Sigmoid colon (tissue), 7 donors: Measurements from ENCODE around the gene GPR151. TPM values are rescaled to one million over a fixed set of nuclear protein-coding genes. Genes with fewer than 3 reads are reported as not detected.

Experiments used
- DNase-seq: peaks from one replicate; pipeline ENCODE4 v3.0.0-alpha.2; 2019
- H3K27ac ChIP-seq, 4 donors: fragments of 200-600 bp; sonication (generic); one replicate each; pipeline ENCODE4 v1.5.1; 2016 to 2019; ENCODE audit warnings: mild to moderate bottlenecking in 1 of 4
- H3K27me3 ChIP-seq, 3 donors: fragments of 200-600 bp; sonication (generic); one replicate each; pipeline ENCODE4 v1.5.1; 2019; ENCODE audit warnings: mild to moderate bottlenecking in 1 of 3
- H3K36me3 ChIP-seq, 4 donors: fragments of 200-600 bp; sonication (generic); one replicate each; pipeline ENCODE4 v1.5.1; 2016 to 2019
- H3K4me1 ChIP-seq, 4 donors: fragments of 200-600 bp; sonication (generic); one replicate each; pipeline ENCODE4 v1.5.1; 2017 to 2019
- H3K4me3 ChIP-seq, 4 donors: fragments of 200-600 bp; sonication (generic); one replicate each; pipeline ENCODE4 v1.5.1; 2017 to 2019; ENCODE audit warnings: mild to moderate bottlenecking in 2 of 4, moderate library complexity in 1 of 4
- H3K9me3 ChIP-seq, 4 donors: fragments of 200-600 bp in 3 of 4; sonication (generic) in 3 of 4; one replicate each; pipeline versions ENCODE4 v1.5.1 to v1.6.1; 2013 to 2019
- CTCF ChIP-seq, 4 experiments: fragments of 450-650 bp in 3 of 4; fragments of 200-600 bp in 1 of 4; IDR thresholded peaks; one replicate each; pipeline ENCODE4 v1.5.1; 2016 to 2019; ENCODE audit warnings: antibody characterized with exemption in 4 of 4, mild to moderate bottlenecking in 3 of 4, moderate library complexity in 2 of 4
- EP300 ChIP-seq, 4 donors: sonication (generic); formaldehyde crosslinking; IDR thresholded peaks; one replicate each; pipeline ENCODE4 v1.6.1; 2017; ENCODE audit warnings: antibody characterized with exemption in 4 of 4
- POLR2A ChIP-seq, 2 donors: fragments of 450-650 bp; IDR thresholded peaks; one replicate each; pipeline ENCODE4 v1.6.1; 2016; ENCODE audit warnings: antibody characterized with exemption in 2 of 2, mild to moderate bottlenecking in 2 of 2, moderate library complexity in 2 of 2
- POLR2AphosphoS5 ChIP-seq, 4 donors: sonication (generic); formaldehyde crosslinking; IDR thresholded peaks; one replicate each; pipeline ENCODE4 v1.6.1; 2017; ENCODE audit warnings: antibody characterized with exemption in 4 of 4
- WGBS, 2 donors: extraction: QIAGEN DNeasy Blood & Tissue Kit; methylation state at CpG; one replicate each; pipeline ENCODE4 v1.1.7; 2013; 5-methylcytosine and 5-hydroxymethylcytosine counted together
- intact Hi-C: fragments of 100-400 bp; cut with DNase I; formaldehyde crosslinking; loops from one replicate; pipeline ENCODE4 v1.15.1; 2023
- polyA plus RNA-seq, 3 donors: library from polyadenylated mRNA; stranded (reverse); fragments of 200-250 nt; gene quantifications; one replicate each; pipeline ENCODE4 v1.2.3, GENCODE V29; 2013
- total RNA-seq, 4 donors: library from RNA; depleted of rRNA; stranded (reverse); fragments of >200 nt; gene quantifications; one replicate each; pipeline ENCODE4 v1.1.0, GENCODE V29; 2016
- donor health status: healthy with polysubstance abuse.
- donor health status: Bipolar disorder and iron deficiency.
- donor health status: healthy.

The GPR151 gene
- total and polyA plus RNA-seq, 7 donors = not detected

GRCh38 chr5:146527785-146528184, 11.8 kb upstream of the GPR151 start:
- TF ChIP-seq POLR2AphosphoS5 (IDR thresholded peaks at IDR 0.05) (no peak), EP300 (IDR thresholded peaks at IDR 0.05) (no peak), POLR2A (IDR thresholded peaks at IDR 0.05) (no peak)
- H3K4me3 ChIP-seq = no peak overlapping the region
- 64 to 85% methylated on average over 3 of the region's 3 CpGs for WGBS, 2 donors
- H3K4me1 ChIP-seq = no peaks in the 10 kb centered on the region
- H3K27ac ChIP-seq = no peak overlapping the region
- no peaks in the 10 kb centered on the region for H3K36me3 ChIP-seq
- no peak for DNase-seq
- intact Hi-C loops = no loop called here
- H3K9me3 ChIP-seq = no peaks in the 10 kb centered on the region
- H3K27me3 ChIP-seq = no peaks in the 10 kb centered on the region

DNA sequence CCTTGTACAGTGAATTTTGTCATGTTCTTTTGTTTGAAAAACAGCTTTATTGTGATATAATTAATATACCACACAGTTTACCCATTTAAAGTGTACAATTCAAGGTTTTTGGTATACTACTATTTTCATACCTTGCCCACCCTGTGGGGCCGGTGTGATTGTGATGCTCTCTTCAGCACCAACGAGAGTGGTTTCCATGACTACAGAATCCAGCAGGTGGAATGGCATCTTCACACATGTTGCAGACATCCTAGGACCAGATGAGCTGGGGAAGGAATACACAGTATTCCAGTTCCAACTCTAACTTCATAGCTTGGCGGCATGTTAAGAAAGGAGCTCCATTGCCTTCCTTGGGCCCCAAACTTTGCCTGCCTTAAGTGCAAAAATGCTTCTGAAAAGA, 7.7 kb upstream of the GPR151 start:
- intact Hi-C loops = no loop called here
- H3K36me3 ChIP-seq = no peaks in the 10 kb centered on the region
- H3K4me1 ChIP-seq = no peaks in the 10 kb centered on the region
- no peaks in the 10 kb centered on the region for H3K9me3 ChIP-seq
- TF ChIP-seq POLR2A (IDR thresholded peaks at IDR 0.05) = no peak
- TF ChIP-seq EP300 (IDR thresholded peaks at IDR 0.05) = no peak
- no peak for TF ChIP-seq POLR2AphosphoS5 (IDR thresholded peaks at IDR 0.05)
- TF ChIP-seq CTCF (IDR thresholded peaks at IDR 0.05) = no peak
- H3K27me3 ChIP-seq = no peaks in the 10 kb centered on the region
- 69 to 72% methylated on average over 3 of the region's 3 CpGs for WGBS, 2 donors
- H3K4me3 ChIP-seq = no peak overlapping the region
- H3K27ac ChIP-seq = no peak overlapping the region
- no peak for DNase-seq

GRCh38 chr5:146521403-146522106, 5.6 kb upstream of the GPR151 start:
- TF ChIP-seq EP300 (IDR thresholded peaks at IDR 0.05) = no peak
- no peak for TF ChIP-seq CTCF (IDR thresholded peaks at IDR 0.05)
- TF ChIP-seq POLR2A (IDR thresholded peaks at IDR 0.05) = no peak
- no peak for TF ChIP-seq POLR2AphosphoS5 (IDR thresholded peaks at IDR 0.05)
- no peak for DNase-seq
- no peaks in the 10 kb centered on the region for H3K4me1 ChIP-seq
- intact Hi-C loops = no loop called here
- H3K9me3 ChIP-seq = no peaks in the 10 kb centered on the region
- no peaks in the 10 kb centered on the region for H3K36me3 ChIP-seq
- WGBS, 2 donors = 76 to 80% methylated on average over 8 of the region's 8 CpGs
- H3K27me3 ChIP-seq = no peaks in the 10 kb centered on the region
- no peak overlapping the region for H3K27ac ChIP-seq
- no peak overlapping the region for H3K4me3 ChIP-seq

GRCh38 chr5:146520731-146521130, 4.7 kb upstream of the GPR151 start:
- no peaks in the 10 kb centered on the region for H3K36me3 ChIP-seq
- H3K4me1 ChIP-seq = no peaks in the 10 kb centered on the region
- H3K9me3 ChIP-seq = no peaks in the 10 kb centered on the region
- TF ChIP-seq CTCF (IDR thresholded peaks at IDR 0.05) (no peak), POLR2AphosphoS5 (IDR thresholded peaks at IDR 0.05) (no peak), POLR2A (IDR thresholded peaks at IDR 0.05) (no peak), EP300 (IDR thresholded peaks at IDR 0.05) (no peak)
- DNase-seq = no peak
- H3K27me3 ChIP-seq = no peaks in the 10 kb centered on the region
- intact Hi-C loops = no loop called here
- 40 to 79% methylated on average over 2 of the region's 2 CpGs for WGBS, 2 donors
- no peak overlapping the region for H3K27ac ChIP-seq
- H3K4me3 ChIP-seq = no peak overlapping the region

DNA sequence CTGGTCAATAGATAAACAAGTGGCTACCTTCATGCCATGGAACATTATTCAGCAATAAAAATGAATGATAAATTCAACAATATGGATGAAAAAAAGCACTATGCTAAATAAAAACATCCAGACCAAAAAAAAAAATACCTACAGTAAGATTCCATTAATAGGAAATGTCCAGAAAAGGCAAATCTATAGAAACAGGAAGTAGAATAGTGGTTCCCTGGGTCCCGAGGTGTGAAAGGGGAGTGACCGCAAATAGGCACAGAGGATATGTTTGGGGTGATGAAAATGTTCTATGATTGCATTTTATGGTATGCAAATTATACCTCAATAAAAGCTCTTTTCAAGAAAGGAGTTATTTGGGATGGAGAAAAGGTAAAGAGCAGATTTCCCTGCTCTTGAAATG, 3.6 kb upstream of the GPR151 start:
- 30 to 46% methylated on average over 2 of the region's 2 CpGs for WGBS, 2 donors
- TF ChIP-seq POLR2AphosphoS5 (IDR thresholded peaks at IDR 0.05) = no peak
- no peak for TF ChIP-seq POLR2A (IDR thresholded peaks at IDR 0.05)
- TF ChIP-seq CTCF (IDR thresholded peaks at IDR 0.05) = no peak
- no peak for TF ChIP-seq EP300 (IDR thresholded peaks at IDR 0.05)

More for the DNA sequence above, 3.6 kb upstream of the GPR151 start:
- intact Hi-C loops = no loop called here
- H3K4me1 ChIP-seq = no peaks in the 10 kb centered on the region
- no peak overlapping the region for H3K27ac ChIP-seq
- no peak for DNase-seq
- H3K27me3 ChIP-seq = no peaks in the 10 kb centered on the region
- no peak overlapping the region for H3K4me3 ChIP-seq
- H3K9me3 ChIP-seq = no peaks in the 10 kb centered on the region
- H3K36me3 ChIP-seq = no peaks in the 10 kb centered on the region
